SK-N-SH treated with all-trans-retinoic acid at 6 μM for 48 hours (cell line): ENCODE measurements around the gene DYNC1LI2.

Source experiments
- ATAC-seq: fragments of 200-7000 bp; cut with Tn5 transposase; 3 replicates; pipeline ENCODE4 v1.9.1; 2020; ENCODE audit warnings: mild to moderate bottlenecking, moderate library complexity
- ARNTL ChIP-seq: fragments of 450-650 bp; formaldehyde crosslinking; IDR thresholded peaks from 2 replicates; pipeline ENCODE4 v1.5.0; 2020; ENCODE audit warnings: low read depth, mild to moderate bottlenecking, moderate library complexity, borderline replicate concordance
- BACH2 ChIP-seq: fragments of 250-450 bp; sonication (Bioruptor Pico); IDR thresholded peaks from 2 replicates; pipeline ENCODE4 v1.9.0; 2021; ENCODE audit warnings: mild to moderate bottlenecking, borderline replicate concordance
- CREB5 ChIP-seq: fragments of 250-450 bp; sonication (Bioruptor Pico); IDR thresholded peaks from 2 replicates; pipeline ENCODE4 v1.5.1; 2020; ENCODE audit warnings: low read depth, mild to moderate bottlenecking, moderate library complexity
- CSDC2 ChIP-seq: fragments of 250-450 bp; sonication (Bioruptor Pico); IDR thresholded peaks from 2 replicates; pipeline ENCODE4 v1.5.0; 2020; ENCODE audit warnings: mild to moderate bottlenecking, moderate library complexity
- CSRNP3 ChIP-seq: fragments of 250-450 bp; sonication (Bioruptor Pico); IDR thresholded peaks from 2 replicates; pipeline ENCODE4 v1.5.1; 2021; ENCODE audit warnings: mild to moderate bottlenecking, moderate library complexity
- ESRRG ChIP-seq: fragments of 250-450 bp; sonication (Bioruptor Pico); IDR thresholded peaks from 2 replicates; pipeline ENCODE4 v1.6.1; 2021; ENCODE audit warnings: mild to moderate bottlenecking
- GLIS3 ChIP-seq: fragments of 250-450 bp; sonication (Bioruptor Pico); IDR thresholded peaks from 2 replicates; pipeline ENCODE4 v1.5.0; 2020; ENCODE audit warnings: mild to moderate bottlenecking, moderate library complexity
- OSR1 ChIP-seq: fragments of 250-450 bp; sonication (Bioruptor Pico); IDR thresholded peaks from 2 replicates; pipeline ENCODE4 v1.8.0; 2022; ENCODE audit warnings: moderate library complexity, mild to moderate bottlenecking, inconsistent platforms
- POU6F1 ChIP-seq: fragments of 250-450 bp; sonication (Bioruptor Pico); IDR thresholded peaks from 2 replicates; pipeline ENCODE4 v1.8.0; 2021; ENCODE audit warnings: low read depth, mild to moderate bottlenecking, moderate library complexity, borderline replicate concordance
- PPARA ChIP-seq: fragments of 250-450 bp; sonication (Bioruptor Pico); IDR thresholded peaks from 2 replicates; pipeline ENCODE4 v1.5.0; 2020; ENCODE audit warnings: mild to moderate bottlenecking, borderline replicate concordance
- RARB ChIP-seq: fragments of 250-450 bp; sonication (Bioruptor Pico); IDR thresholded peaks from 2 replicates; pipeline ENCODE4 v1.8.0; 2021; ENCODE audit warnings: mild to moderate bottlenecking, moderate library complexity
- SNAI2 ChIP-seq: fragments of 250-450 bp; sonication (Bioruptor Pico); IDR thresholded peaks from 2 replicates; pipeline ENCODE4 v1.5.0; 2020; ENCODE audit warnings: mild to moderate bottlenecking, moderate library complexity
- TCF4 ChIP-seq: fragments of 250-450 bp; sonication (Bioruptor Pico); IDR thresholded peaks from 2 replicates; pipeline ENCODE4 v1.8.0; 2021; ENCODE audit warnings: mild to moderate bottlenecking, moderate library complexity, borderline replicate concordance
- ZC3H10 ChIP-seq: fragments of 250-450 bp; sonication (Bioruptor Pico); IDR thresholded peaks from 2 replicates; pipeline ENCODE4 v1.5.1; 2021; ENCODE audit warnings: mild to moderate bottlenecking, moderate library complexity
- ZFP30 ChIP-seq: fragments of 450-650 bp; formaldehyde crosslinking; IDR thresholded peaks from 2 replicates; pipeline ENCODE4 v1.5.0; 2022; ENCODE audit warnings: mild to moderate bottlenecking, moderate library complexity
- ZNF565 ChIP-seq: fragments of 450-650 bp; formaldehyde crosslinking; conservative IDR thresholded peaks from 2 replicates; pipeline ENCODE4 v1.5.0; 2020; ENCODE audit warnings: low read depth, mild to moderate bottlenecking, moderate library complexity
- ZNF70 ChIP-seq: fragments of 450-650 bp; formaldehyde crosslinking; IDR thresholded peaks from 2 replicates; pipeline ENCODE4 v1.5.0; 2020; ENCODE audit warnings: mild to moderate bottlenecking, moderate library complexity
- ZNF8 ChIP-seq: fragments of 450-650 bp; formaldehyde crosslinking; IDR thresholded peaks from 2 replicates; pipeline ENCODE4 v1.5.0; 2020; ENCODE audit warnings: mild to moderate bottlenecking, moderate library complexity
- TF ChIP-seq, protein P1 (sequence below): fragments of 250-450 bp; sonication (Bioruptor Pico); IDR thresholded peaks from 2 replicates; pipeline ENCODE4 v1.8.0; 2020; ENCODE audit warnings: mild to moderate bottlenecking, moderate library complexity, borderline replicate concordance
- TF ChIP-seq, protein P2 (sequence below): fragments of 250-450 bp; sonication (Bioruptor Pico); IDR thresholded peaks from 2 replicates; pipeline ENCODE4 v1.5.0; 2020; ENCODE audit warnings: mild to moderate bottlenecking, moderate library complexity

Gene DYNC1LI2

DNA sequence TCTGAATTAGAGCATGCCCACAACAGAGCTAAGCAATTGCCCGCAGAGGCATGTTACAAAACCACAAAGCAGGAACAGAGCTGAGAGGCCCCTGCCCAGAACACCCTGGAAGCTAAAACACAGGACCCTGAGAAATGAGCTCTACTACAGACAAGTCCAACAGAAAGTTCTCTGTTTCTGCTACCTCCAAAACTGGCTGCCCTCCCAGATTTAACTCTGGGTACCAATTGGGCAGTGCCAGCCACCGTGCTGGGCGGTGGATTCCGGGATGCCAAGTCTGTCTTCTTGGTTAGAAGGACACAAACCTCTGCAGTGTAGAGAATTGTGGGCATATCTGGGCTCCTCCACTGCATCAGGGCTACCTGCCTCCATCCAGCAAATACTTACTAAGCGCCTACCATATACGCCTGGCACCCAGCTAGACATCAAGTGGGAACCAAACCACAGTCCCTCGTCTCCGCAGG is 55.9 kb downstream of the DYNC1LI2 start:
- peak; percentile 9; the same call in 2 of the 3 replicates for ATAC-seq
- TF ChIP-seq PPARA (no peak), CSRNP3 (CRISPR knock-in tag) (no peak), ESRRG (CRISPR knock-in tag) (no peak), CSDC2 (CRISPR knock-in tag) (no peak), ZNF70 (no peak), CREB5 (no peak)

- ATAC-seq, result no peak
- TF ChIP-seq BACH2 (no peak), TCF4 (CRISPR knock-in tag) (no peak), POU6F1 (no peak), OSR1 (CRISPR knock-in tag) (no peak), GLIS3 (CRISPR knock-in tag) (no peak), ESRRG (CRISPR knock-in tag) (no peak)
Measured at GRCh38 chr16:66693149-66693548, 58.3 kb downstream of the DYNC1LI2 start.

DNA sequence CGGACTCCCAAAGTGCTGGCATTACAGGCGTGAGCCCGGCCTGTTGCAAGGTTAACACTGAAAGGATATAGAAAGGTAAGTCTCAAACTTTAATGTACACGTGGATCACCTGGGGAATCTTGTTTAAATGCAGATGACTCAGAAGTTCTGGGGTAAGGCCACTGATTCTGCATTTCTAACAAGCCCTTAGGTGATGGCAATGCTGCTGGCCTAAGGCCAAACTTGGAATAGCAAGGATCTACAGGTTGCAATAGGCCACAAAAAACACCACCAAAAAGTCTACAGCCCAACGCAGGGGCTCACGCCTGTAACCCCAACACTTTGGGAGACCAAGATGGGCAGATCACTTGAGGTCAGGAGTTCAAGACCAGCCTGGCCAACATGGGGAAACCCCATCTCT is 59.1 kb downstream of the DYNC1LI2 start:
- no peak for ATAC-seq

DNA sequence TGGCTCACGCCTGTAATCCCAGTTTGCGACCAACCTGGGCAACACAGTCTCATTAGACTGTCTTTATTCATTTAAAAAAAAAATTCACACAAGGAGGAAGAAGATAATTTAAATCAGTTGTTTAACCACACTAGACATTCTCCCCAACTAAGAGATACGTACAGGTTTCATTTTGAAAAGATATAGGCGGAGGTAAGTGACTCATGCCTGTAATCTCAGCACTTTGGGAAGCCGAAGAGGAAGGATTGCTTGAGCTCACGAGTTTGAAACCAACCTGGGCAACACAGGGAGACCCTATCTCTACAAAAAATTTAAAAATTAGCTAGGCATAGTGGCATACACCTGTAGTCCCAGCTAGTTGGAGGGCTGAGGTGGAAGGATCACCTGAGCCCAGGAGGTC is 60.2 kb downstream of the DYNC1LI2 start:
- ATAC-seq, result no peak
- no peak for TF ChIP-seq SNAI2 (CRISPR knock-in tag)
- no peak for TF ChIP-seq ZNF565
- no peak for TF ChIP-seq ZFP30
- no peak for TF ChIP-seq TCF4 (CRISPR knock-in tag)
- TF ChIP-seq ESRRG (CRISPR knock-in tag), result no peak
- TF ChIP-seq CREB5, result no peak
- TF ChIP-seq, protein P1, sequence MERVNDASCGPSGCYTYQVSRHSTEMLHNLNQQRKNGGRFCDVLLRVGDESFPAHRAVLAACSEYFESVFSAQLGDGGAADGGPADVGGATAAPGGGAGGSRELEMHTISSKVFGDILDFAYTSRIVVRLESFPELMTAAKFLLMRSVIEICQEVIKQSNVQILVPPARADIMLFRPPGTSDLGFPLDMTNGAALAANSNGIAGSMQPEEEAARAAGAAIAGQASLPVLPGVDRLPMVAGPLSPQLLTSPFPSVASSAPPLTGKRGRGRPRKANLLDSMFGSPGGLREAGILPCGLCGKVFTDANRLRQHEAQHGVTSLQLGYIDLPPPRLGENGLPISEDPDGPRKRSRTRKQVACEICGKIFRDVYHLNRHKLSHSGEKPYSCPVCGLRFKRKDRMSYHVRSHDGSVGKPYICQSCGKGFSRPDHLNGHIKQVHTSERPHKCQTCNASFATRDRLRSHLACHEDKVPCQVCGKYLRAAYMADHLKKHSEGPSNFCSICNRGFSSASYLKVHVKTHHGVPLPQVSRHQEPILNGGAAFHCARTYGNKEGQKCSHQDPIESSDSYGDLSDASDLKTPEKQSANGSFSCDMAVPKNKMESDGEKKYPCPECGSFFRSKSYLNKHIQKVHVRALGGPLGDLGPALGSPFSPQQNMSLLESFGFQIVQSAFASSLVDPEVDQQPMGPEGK (CRISPR knock-in tag), result no peak
- TF ChIP-seq ARNTL (CRISPR knock-in tag), result no peak
- TF ChIP-seq RARB, result no peak
- no peak for TF ChIP-seq ZNF70
- no peak for TF ChIP-seq ZC3H10 (CRISPR knock-in tag)
- no peak for TF ChIP-seq BACH2
- TF ChIP-seq, protein P2, sequence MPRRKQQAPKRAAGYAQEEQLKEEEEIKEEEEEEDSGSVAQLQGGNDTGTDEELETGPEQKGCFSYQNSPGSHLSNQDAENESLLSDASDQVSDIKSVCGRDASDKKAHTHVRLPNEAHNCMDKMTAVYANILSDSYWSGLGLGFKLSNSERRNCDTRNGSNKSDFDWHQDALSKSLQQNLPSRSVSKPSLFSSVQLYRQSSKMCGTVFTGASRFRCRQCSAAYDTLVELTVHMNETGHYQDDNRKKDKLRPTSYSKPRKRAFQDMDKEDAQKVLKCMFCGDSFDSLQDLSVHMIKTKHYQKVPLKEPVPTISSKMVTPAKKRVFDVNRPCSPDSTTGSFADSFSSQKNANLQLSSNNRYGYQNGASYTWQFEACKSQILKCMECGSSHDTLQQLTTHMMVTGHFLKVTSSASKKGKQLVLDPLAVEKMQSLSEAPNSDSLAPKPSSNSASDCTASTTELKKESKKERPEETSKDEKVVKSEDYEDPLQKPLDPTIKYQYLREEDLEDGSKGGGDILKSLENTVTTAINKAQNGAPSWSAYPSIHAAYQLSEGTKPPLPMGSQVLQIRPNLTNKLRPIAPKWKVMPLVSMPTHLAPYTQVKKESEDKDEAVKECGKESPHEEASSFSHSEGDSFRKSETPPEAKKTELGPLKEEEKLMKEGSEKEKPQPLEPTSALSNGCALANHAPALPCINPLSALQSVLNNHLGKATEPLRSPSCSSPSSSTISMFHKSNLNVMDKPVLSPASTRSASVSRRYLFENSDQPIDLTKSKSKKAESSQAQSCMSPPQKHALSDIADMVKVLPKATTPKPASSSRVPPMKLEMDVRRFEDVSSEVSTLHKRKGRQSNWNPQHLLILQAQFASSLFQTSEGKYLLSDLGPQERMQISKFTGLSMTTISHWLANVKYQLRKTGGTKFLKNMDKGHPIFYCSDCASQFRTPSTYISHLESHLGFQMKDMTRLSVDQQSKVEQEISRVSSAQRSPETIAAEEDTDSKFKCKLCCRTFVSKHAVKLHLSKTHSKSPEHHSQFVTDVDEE (CRISPR knock-in tag), result no peak
- no peak for TF ChIP-seq CSDC2 (CRISPR knock-in tag)
- no peak for TF ChIP-seq ZNF8
- no peak for TF ChIP-seq POU6F1

More for the DNA sequence above, 59.1 kb downstream of the DYNC1LI2 start:
- TF ChIP-seq ESRRG (CRISPR knock-in tag) (no peak), ARNTL (CRISPR knock-in tag) (no peak), ZNF565 (no peak), ZNF8 (no peak)
- TF ChIP-seq, protein P1 (CRISPR knock-in tag), result no peak
